SK-N-SH (cell line): ENCODE measurements around the gene PTPRA. TPM values are rescaled to one million over a fixed set of nuclear protein-coding genes. Genes with fewer than 3 reads are reported as not detected.

Source experiments
- CTCF ChIA-PET: fragments of 300-600, 350-600 bp; formaldehyde crosslinking; extraction: SDS; loops from one replicate; lab custom pipeline; 2021; lab: Yijun Ruan, JAX
- POLR2A ChIA-PET: fragments of 350-600 bp; sonication (Branson Sonifier 250); formaldehyde crosslinking; extraction: SDS; loops from one replicate; lab custom pipeline; 2020; ENCODE audit warnings: antibody characterized with exemption, inconsistent platforms; lab: Yijun Ruan, JAX
- DNase-seq: peaks from one replicate; pipeline ENCODE4 v3.0.0; 2012
- H2AFZ ChIP-seq: fragments of 200-600 bp; sonication (generic); 2 replicates; pipeline ENCODE4 v1.8.1; 2016; ENCODE audit warnings: antibody characterized with exemption, mild to moderate bottlenecking, low read depth
- H3F3A ChIP-seq: fragments of 200-600 bp; sonication (generic); replicated peaks from 2 replicates; pipeline ENCODE3; 2016; ENCODE audit warnings: antibody characterized with exemption, mild to moderate bottlenecking; ENCODE audit not compliant: insufficient read depth
- H3K27ac ChIP-seq, 2 experiments: fragments of 200-500 bp in 1 of 2; fragments of 200-600 bp in 1 of 2; sonication (Bioruptor generic) in 1 of 2; sonication (generic), shearing (Covaris generic) in 1 of 2; 2 replicates each; pipeline versions ENCODE4 v1.5.1 to v1.6.1; 2014 to 2016; ENCODE audit warnings: low read depth in 2 of 2, inconsistent platforms in 1 of 2, low read length in 1 of 2, mild to moderate bottlenecking in 1 of 2, mixed read lengths in 1 of 2
- H3K27me3 ChIP-seq: fragments of 200-600 bp; sonication (generic), shearing (Covaris generic); 2 replicates; pipeline ENCODE4 v1.6.1; 2016; ENCODE audit warnings: mixed run types; ENCODE audit not compliant: insufficient read depth
- H3K36me3 ChIP-seq, 2 experiments: fragments of 200-500 bp in 1 of 2; fragments of 200-600 bp in 1 of 2; sonication (Bioruptor generic) in 1 of 2; sonication (generic) in 1 of 2; replicated peaks in 1 of 2; 2 replicates each; pipeline versions ENCODE3 to v1.5.1; 2014 to 2016; ENCODE audit warnings: low read length in 1 of 2, mild to moderate bottlenecking in 1 of 2; ENCODE audit not compliant: insufficient read depth in 2 of 2, control insufficient read depth in 1 of 2
- H3K4me1 ChIP-seq, 2 experiments: fragments of 200-500 bp in 1 of 2; fragments of 200-600 bp in 1 of 2; sonication (Bioruptor generic) in 1 of 2; sonication (generic), shearing (Covaris generic) in 1 of 2; 2 replicates each; pipeline versions ENCODE4 v1.5.1 to v1.6.1; 2014 to 2016; ENCODE audit warnings: low read depth in 1 of 2, low read length in 1 of 2, mixed run types in 1 of 2; ENCODE audit not compliant: insufficient read depth in 2 of 2, control insufficient read depth in 1 of 2
- H3K4me2 ChIP-seq: fragments of 200-600 bp; sonication (generic), shearing (Covaris generic); 2 replicates; pipeline ENCODE4 v1.6.1; 2017; ENCODE audit warnings: mixed run types
- H3K4me3 ChIP-seq, 2 experiments: fragments of 200-500 bp in 1 of 2; fragments of 200-600 bp in 1 of 2; sonication (Bioruptor generic) in 1 of 2; sonication (generic), shearing (Covaris generic) in 1 of 2; 2 replicates each; pipeline versions ENCODE4 v1.5.1 to v1.8.1; 2014 to 2016; ENCODE audit warnings: low read depth in 2 of 2, inconsistent platforms in 1 of 2, low read length in 1 of 2, mild to moderate bottlenecking in 1 of 2, mixed read lengths in 1 of 2, moderate library complexity in 1 of 2
- H3K79me2 ChIP-seq: fragments of 200-600 bp; sonication (generic); 2 replicates; pipeline ENCODE4 v1.8.1; 2017; ENCODE audit warnings: mild to moderate bottlenecking; ENCODE audit not compliant: insufficient read depth
- H3K9ac ChIP-seq: fragments of 200-600 bp; sonication (generic); 2 replicates; pipeline ENCODE4 v1.6.1; 2017; ENCODE audit warnings: mixed run types
- H3K9me2 ChIP-seq: fragments of 200-600 bp; sonication (generic); 2 replicates; pipeline ENCODE4 v1.6.1; 2017; ENCODE audit warnings: mixed run types
- H3K9me3 ChIP-seq: fragments of 200-600 bp; sonication (generic); 2 replicates; pipeline ENCODE4 v1.6.1; 2017; ENCODE audit warnings: mixed run types, mild to moderate bottlenecking, moderate library complexity
- H4K20me1 ChIP-seq: fragments of 200-600 bp; sonication (generic); 2 replicates; pipeline ENCODE4 v1.6.1; 2017; ENCODE audit warnings: mild to moderate bottlenecking, mixed run types; ENCODE audit not compliant: insufficient read depth
- ELF1 ChIP-seq: IDR thresholded peaks from 2 replicates; pipeline ENCODE4 v1.4.0; 2012
- GATA2 ChIP-seq: sonication (generic); formaldehyde crosslinking; IDR thresholded peaks from 2 replicates; pipeline ENCODE4 v1.5.0; 2020; ENCODE audit warnings: mild to moderate bottlenecking, missing genetic modification reagents
- MEF2A ChIP-seq: IDR thresholded peaks from 2 replicates; pipeline ENCODE4 v1.4.0; 2012; ENCODE audit warnings: low read depth, borderline replicate concordance
- PBX3 ChIP-seq: IDR thresholded peaks from 2 replicates; pipeline ENCODE4; 2012
- RAD21 ChIP-seq: IDR thresholded peaks from 2 replicates; pipeline ENCODE4 v1.6.1; 2012; ENCODE audit warnings: mild to moderate bottlenecking, low read length
- RXRA ChIP-seq: IDR thresholded peaks from 2 replicates; pipeline ENCODE4 v1.4.0; 2012; ENCODE audit warnings: low read depth, mild to moderate bottlenecking, borderline replicate concordance
- SIN3A ChIP-seq: IDR thresholded peaks from 2 replicates; pipeline ENCODE4 v1.6.1; 2012; ENCODE audit warnings: low read depth, mild to moderate bottlenecking, low read length, moderate library complexity, borderline replicate concordance
- TAF1 ChIP-seq: IDR thresholded peaks from 2 replicates; pipeline ENCODE4 v1.6.1; 2012; ENCODE audit warnings: low read depth, mild to moderate bottlenecking, low read length, moderate library complexity, borderline replicate concordance
- YY1 ChIP-seq: IDR thresholded peaks from 2 replicates; pipeline ENCODE4 v1.4.0; 2012; ENCODE audit warnings: low read depth, mild to moderate bottlenecking
- WGBS: methylation state at CpG from one replicate; pipeline ENCODE4 v1.1.6; 2017; ENCODE audit warnings: low lambda C conversion rate; 5-methylcytosine and 5-hydroxymethylcytosine counted together
- polyA plus RNA-seq, 3 experiments: library from polyadenylated mRNA; depleted of rRNA; stranded (reverse); fragments of >200 nt; gene quantifications; 2 replicates each; pipeline ENCODE4 v1.2.3, GENCODE V29; 2012
- TF ChIP-seq, protein P1 (sequence below): IDR thresholded peaks from 2 replicates; pipeline ENCODE4 v1.4.0; 2012; ENCODE audit warnings: low read depth, borderline replicate concordance
- TF ChIP-seq, protein P2 (sequence below): IDR thresholded peaks from 2 replicates; pipeline ENCODE4 v1.6.1; 2012; ENCODE audit warnings: mild to moderate bottlenecking, low read depth, low read length, moderate library complexity

The PTPRA gene
- polyA plus RNA-seq, 1 of the 3 experiments (the other 2 are of a cell fraction), result 47.6 TPM

GRCh38 chr20:2845607-2846006 lies 27.7 kb upstream of the PTPRA start (continued):
- TF ChIP-seq PBX3 (no peak), RXRA (no peak), TAF1 (no peak), SIN3A (no peak), ELF1 (no peak)
- TF ChIP-seq, protein P1, sequence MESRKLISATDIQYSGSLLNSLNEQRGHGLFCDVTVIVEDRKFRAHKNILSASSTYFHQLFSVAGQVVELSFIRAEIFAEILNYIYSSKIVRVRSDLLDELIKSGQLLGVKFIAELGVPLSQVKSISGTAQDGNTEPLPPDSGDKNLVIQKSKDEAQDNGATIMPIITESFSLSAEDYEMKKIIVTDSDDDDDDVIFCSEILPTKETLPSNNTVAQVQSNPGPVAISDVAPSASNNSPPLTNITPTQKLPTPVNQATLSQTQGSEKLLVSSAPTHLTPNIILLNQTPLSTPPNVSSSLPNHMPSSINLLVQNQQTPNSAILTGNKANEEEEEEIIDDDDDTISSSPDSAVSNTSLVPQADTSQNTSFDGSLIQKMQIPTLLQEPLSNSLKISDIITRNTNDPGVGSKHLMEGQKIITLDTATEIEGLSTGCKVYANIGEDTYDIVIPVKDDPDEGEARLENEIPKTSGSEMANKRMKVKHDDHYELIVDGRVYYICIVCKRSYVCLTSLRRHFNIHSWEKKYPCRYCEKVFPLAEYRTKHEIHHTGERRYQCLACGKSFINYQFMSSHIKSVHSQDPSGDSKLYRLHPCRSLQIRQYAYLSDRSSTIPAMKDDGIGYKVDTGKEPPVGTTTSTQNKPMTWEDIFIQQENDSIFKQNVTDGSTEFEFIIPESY, result no peak
- TF ChIP-seq, protein P2, sequence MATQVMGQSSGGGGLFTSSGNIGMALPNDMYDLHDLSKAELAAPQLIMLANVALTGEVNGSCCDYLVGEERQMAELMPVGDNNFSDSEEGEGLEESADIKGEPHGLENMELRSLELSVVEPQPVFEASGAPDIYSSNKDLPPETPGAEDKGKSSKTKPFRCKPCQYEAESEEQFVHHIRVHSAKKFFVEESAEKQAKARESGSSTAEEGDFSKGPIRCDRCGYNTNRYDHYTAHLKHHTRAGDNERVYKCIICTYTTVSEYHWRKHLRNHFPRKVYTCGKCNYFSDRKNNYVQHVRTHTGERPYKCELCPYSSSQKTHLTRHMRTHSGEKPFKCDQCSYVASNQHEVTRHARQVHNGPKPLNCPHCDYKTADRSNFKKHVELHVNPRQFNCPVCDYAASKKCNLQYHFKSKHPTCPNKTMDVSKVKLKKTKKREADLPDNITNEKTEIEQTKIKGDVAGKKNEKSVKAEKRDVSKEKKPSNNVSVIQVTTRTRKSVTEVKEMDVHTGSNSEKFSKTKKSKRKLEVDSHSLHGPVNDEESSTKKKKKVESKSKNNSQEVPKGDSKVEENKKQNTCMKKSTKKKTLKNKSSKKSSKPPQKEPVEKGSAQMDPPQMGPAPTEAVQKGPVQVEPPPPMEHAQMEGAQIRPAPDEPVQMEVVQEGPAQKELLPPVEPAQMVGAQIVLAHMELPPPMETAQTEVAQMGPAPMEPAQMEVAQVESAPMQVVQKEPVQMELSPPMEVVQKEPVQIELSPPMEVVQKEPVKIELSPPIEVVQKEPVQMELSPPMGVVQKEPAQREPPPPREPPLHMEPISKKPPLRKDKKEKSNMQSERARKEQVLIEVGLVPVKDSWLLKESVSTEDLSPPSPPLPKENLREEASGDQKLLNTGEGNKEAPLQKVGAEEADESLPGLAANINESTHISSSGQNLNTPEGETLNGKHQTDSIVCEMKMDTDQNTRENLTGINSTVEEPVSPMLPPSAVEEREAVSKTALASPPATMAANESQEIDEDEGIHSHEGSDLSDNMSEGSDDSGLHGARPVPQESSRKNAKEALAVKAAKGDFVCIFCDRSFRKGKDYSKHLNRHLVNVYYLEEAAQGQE, result no peak

DNA sequence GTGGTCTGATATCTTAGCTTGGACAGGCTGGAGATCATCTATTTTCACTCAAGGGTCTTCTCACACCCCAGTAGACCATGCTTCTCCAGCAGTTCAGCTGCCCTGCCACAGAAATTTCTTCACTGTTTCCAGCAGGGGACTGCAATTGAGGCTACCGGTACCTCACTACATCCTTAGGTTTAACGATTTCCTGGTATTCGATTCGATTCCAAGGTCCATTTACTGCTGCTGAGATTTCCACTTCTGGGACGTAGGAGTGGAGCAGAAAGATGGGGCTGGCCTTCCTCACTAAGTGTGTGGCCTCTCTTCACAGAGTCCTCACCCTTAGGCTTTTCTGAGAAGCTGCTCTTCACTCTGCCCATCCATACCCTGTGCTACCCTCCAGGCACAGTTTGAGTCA lies 26.6 kb upstream of the PTPRA start:
- ChIA-PET POLR2A (no interaction called here), CTCF (interaction anchor here (1.1 kb wide), 1 partner anchor 322 kb away, joined by 5 read pairs; no protein-coding TSS in a partner anchor)
- no peak overlapping the region for H3K9ac ChIP-seq
- H3K9me2 ChIP-seq, result no peaks in the 10 kb centered on the region
- no peaks in the 10 kb centered on the region for H4K20me1 ChIP-seq
- peaks cover 2 to 6% of the 10 kb centered on the region in 2 experiments; a peak in 3 of 4 replicates for H3K4me1 ChIP-seq
- 92% methylated on average over 5 of the region's 5 CpGs for WGBS
- H3K27me3 ChIP-seq, result no peaks in the 10 kb centered on the region
- H3F3A ChIP-seq, result no peaks in the 10 kb centered on the region
- H3K36me3 ChIP-seq, result peaks cover 3 to 7% of the 10 kb centered on the region in 2 experiments
- H3K27ac ChIP-seq, result no peak overlapping the region
- no peaks in the 10 kb centered on the region for H3K9me3 ChIP-seq
- TF ChIP-seq MEF2A (no peak), PBX3 (no peak), ELF1 (no peak), RAD21 (no peak), GATA2 (no peak), YY1 (no peak)
- H2AFZ ChIP-seq, result no peak overlapping the region
- H3K4me3 ChIP-seq, result no peak overlapping the region
- H3K4me2 ChIP-seq, result no peak overlapping the region
- peaks cover 30% of the 10 kb centered on the region; the same call in 1 of the 2 replicates for H3K79me2 ChIP-seq
- DNase-seq, result no peak
